OCI-LY7 (cell line): ENCODE data around the gene RBM33. TPM values are rescaled to one million over a fixed set of nuclear protein-coding genes. Genes with fewer than 3 reads are reported as not detected.
A peak's percentile ranks its signal among the peaks of the same experiment; 100 is the strongest.

Experiments
- BruUV-seq: library from RNA; stranded (reverse); fragments of 400-500 nt; replicated peaks from 2 replicates; lab custom pipeline; 2021; lab: Mats Ljungman, UMichigan
- CTCF ChIA-PET: fragments of 300-600 bp; sonication (Branson Sonifier 250); formaldehyde crosslinking; loops from one replicate; lab custom pipeline; 2022; ENCODE audit warnings: antibody characterized with exemption; ENCODE audit not compliant: unreplicated experiment; lab: Charles Lee
- POLR2A ChIA-PET: fragments of 300-600 bp; sonication (Branson Sonifier 250); formaldehyde crosslinking; loops from one replicate; lab custom pipeline; 2022; ENCODE audit warnings: antibody characterized with exemption; lab: Charles Lee
- DNase-seq: peaks from one replicate; pipeline ENCODE4 v3.0.0-alpha.2; 2015; ENCODE audit warnings: low spot score
- H2AFZ ChIP-seq: fragments of 200-600 bp; sonication (generic), shearing (Covaris generic); 2 replicates; pipeline ENCODE4 v1.6.1; 2014; ENCODE audit warnings: mild to moderate bottlenecking, antibody characterized with exemption, low read length, moderate library complexity
- H3K27ac ChIP-seq: fragments of 200-600 bp; sonication (generic); 2 replicates; pipeline ENCODE4 v1.5.1; 2014; ENCODE audit warnings: mixed run types, low read depth, mild to moderate bottlenecking, moderate library complexity, low read length, inconsistent platforms; ENCODE audit not compliant: poor library complexity, severe bottlenecking
- H3K36me3 ChIP-seq: fragments of 200-600 bp; sonication (generic); 2 replicates; pipeline ENCODE4 v1.6.1; 2014; ENCODE audit warnings: mild to moderate bottlenecking, antibody characterized with exemption, low read length, moderate library complexity, mixed read lengths; ENCODE audit not compliant: insufficient read depth
- H3K4me1 ChIP-seq: fragments of 200-600 bp; sonication (generic); 2 replicates; pipeline ENCODE4 v1.5.1; 2014; ENCODE audit warnings: mild to moderate bottlenecking, low read length; ENCODE audit not compliant: insufficient read depth, poor library complexity, severe bottlenecking
- H3K4me2 ChIP-seq: fragments of 200-600 bp; sonication (generic); 2 replicates; pipeline ENCODE4 v1.6.1; 2014; ENCODE audit warnings: mild to moderate bottlenecking, low read length
- H3K4me3 ChIP-seq: fragments of 200-600 bp; sonication (generic); 2 replicates; pipeline ENCODE4 v1.5.1; 2014; ENCODE audit warnings: mild to moderate bottlenecking, low read depth, low read length; ENCODE audit not compliant: poor library complexity, severe bottlenecking
- H3K79me2 ChIP-seq: fragments of 200-600 bp; sonication (generic); 2 replicates; pipeline ENCODE4 v1.6.1; 2016; ENCODE audit warnings: low read depth, mild to moderate bottlenecking, low read length, moderate library complexity, mixed read lengths; ENCODE audit not compliant: insufficient read depth
- H3K9me2 ChIP-seq: fragments of 200-600 bp; sonication (generic); 2 replicates; pipeline ENCODE4 v1.6.1; 2016; ENCODE audit warnings: mild to moderate bottlenecking, low read length, mixed read lengths; ENCODE audit not compliant: insufficient read depth
- H3K9me3 ChIP-seq: fragments of 200-600 bp; sonication (generic); 2 replicates; pipeline ENCODE4 v1.6.1; 2014; ENCODE audit warnings: mild to moderate bottlenecking, mixed run types, low read length, mixed read lengths
- H4K20me1 ChIP-seq: fragments of 200-600 bp; sonication (generic); 2 replicates; pipeline ENCODE4 v1.6.1; 2014; ENCODE audit warnings: mild to moderate bottlenecking, antibody characterized with exemption, low read length, moderate library complexity, mixed read lengths; ENCODE audit not compliant: insufficient read depth
- CTCF ChIP-seq: fragments of 200-600 bp; sonication (generic); conservative IDR thresholded peaks from 2 replicates; pipeline ENCODE4 v1.5.1; 2014; ENCODE audit warnings: mild to moderate bottlenecking, antibody characterized with exemption, low read length, moderate library complexity, mixed read lengths
- EZH2phosphoT487 ChIP-seq: fragments of 200-600 bp; sonication (generic); IDR thresholded peaks from 2 replicates; pipeline ENCODE4 v1.6.1; 2018; ENCODE audit warnings: low read depth, borderline replicate concordance, mild to moderate bottlenecking, mixed run types, antibody characterized with exemption, low read length, moderate library complexity, mixed read lengths
- intact Hi-C: fragments of 100-400 bp; cut with micrococcal nuclease; formaldehyde crosslinking; loops from one replicate; pipeline ENCODE4 v1.10.0; 2022; ENCODE audit not compliant: unreplicated experiment
- total RNA-seq, 2 experiments: library from RNA; depleted of rRNA in 1 of 2; stranded (reverse); fragments of >200 nt in 1 of 2; shearing (Covaris generic) in 1 of 2; gene quantifications; 2 replicates each; pipeline ENCODE4 v1.2.3, GENCODE V29; 2014 to 2022

Gene RBM33
- total RNA-seq, 2 experiments from 2014 or later = 67.6 to 127 TPM

GRCh38 chr7:155745737-155746136 lies 101.3 kb downstream of the RBM33 start:
- BruUV-seq = no TSS peak
- Histone ChIP-seq H2AFZ (no peak overlapping the region), H3K27ac (peak overlapping the region; percentile 53), H3K79me2 (peaks cover 50% of the 10 kb centered on the region), H3K36me3 (peaks cover 95% of the 10 kb centered on the region), H3K9me3 (no peaks in the 10 kb centered on the region), H3K9me2 (no peaks in the 10 kb centered on the region), H3K4me3 (no peak overlapping the region), H3K4me2 (peak overlapping the region; percentile 41; the same call in 1 of the 2 replicates), H3K4me1 (peaks cover 66% of the 10 kb centered on the region), H4K20me1 (peaks cover 24% of the 10 kb centered on the region)
- TF ChIP-seq EZH2phosphoT487 (no peak), CTCF (no peak)
- POLR2A ChIA-PET = interaction anchor here (0.6 to 1.7 kb wide), 4 partner anchors 9 to 148 kb away, joined by 3 to 5 read pairs (median 3); no protein-coding TSS in a partner anchor
- intact Hi-C loops = no loop called here
- CTCF ChIA-PET = no interaction called here
- DNase-seq = peak; percentile 43

GRCh38 chr7:155746188-155746587 lies 101.7 kb downstream of the RBM33 start:
- peaks cover 90% of the 10 kb centered on the region for H3K36me3 ChIP-seq
- no peaks in the 10 kb centered on the region for H3K9me2 ChIP-seq
- DNase-seq = peak; percentile 33
- peak overlapping the region; percentile 53 for H3K27ac ChIP-seq
- peaks cover 68% of the 10 kb centered on the region for H3K4me1 ChIP-seq
- H3K4me2 ChIP-seq = peak overlapping the region; percentile 41; the same call in 1 of the 2 replicates
- intact Hi-C loops = no loop called here
- H3K4me3 ChIP-seq = no peak overlapping the region
- POLR2A ChIA-PET = interaction anchor here (0.6 to 1.7 kb wide), 4 partner anchors 9 to 149 kb away, joined by 3 to 5 read pairs (median 3); no protein-coding TSS in a partner anchor
- H4K20me1 ChIP-seq = peaks cover 29% of the 10 kb centered on the region
- peaks cover 55% of the 10 kb centered on the region for H3K79me2 ChIP-seq
- TF ChIP-seq CTCF = no peak
- BruUV-seq = no TSS peak
- no peaks in the 10 kb centered on the region for H3K9me3 ChIP-seq
- no peak overlapping the region for H2AFZ ChIP-seq
- CTCF ChIA-PET = no interaction called here

GRCh38 chr7:155747209-155747608 lies 102.7 kb downstream of the RBM33 start:
- intact Hi-C loops = no loop called here
- ChIA-PET CTCF (no interaction called here), POLR2A (interaction anchor here (0.6 to 0.7 kb wide), 2 partner anchors 125 to 901 kb away, joined by 3 read pairs; no protein-coding TSS in a partner anchor)
- no peak overlapping the region for H3K27ac ChIP-seq
- H3K36me3 ChIP-seq = peaks cover 80% of the 10 kb centered on the region
- BruUV-seq = no TSS peak
- peaks cover 78% of the 10 kb centered on the region for H3K4me1 ChIP-seq
- no peak overlapping the region for H2AFZ ChIP-seq
- peak overlapping the region; percentile 28; the same call in 1 of the 2 replicates for H3K4me2 ChIP-seq
- TF ChIP-seq CTCF (no peak), EZH2phosphoT487 (no peak)
- H3K79me2 ChIP-seq = peaks cover 64% of the 10 kb centered on the region
- H3K9me3 ChIP-seq = no peaks in the 10 kb centered on the region
- DNase-seq = no peak
- no peaks in the 10 kb centered on the region for H3K9me2 ChIP-seq
- peaks cover 39% of the 10 kb centered on the region for H4K20me1 ChIP-seq
- H3K4me3 ChIP-seq = no peak overlapping the region
